NT2/D1 (cell line): Measurements from ENCODE around the gene CD300H.

ENCODE experiments used
- YY1 ChIP-seq: IDR thresholded peaks from 2 replicates; pipeline ENCODE4 v1.6.1; 2011; ENCODE audit not compliant: insufficient read length, insufficient read depth
- ZNF274 ChIP-seq: IDR thresholded peaks from 2 replicates; pipeline ENCODE4 v1.6.1; 2011; ENCODE audit warnings: mild to moderate bottlenecking, low read depth, low read length

GRCh38 chr17:74616696-74617095 lies 49.4 kb upstream of the CD300H start:
- TF ChIP-seq YY1 (no peak), ZNF274 (no peak)
